Dendritic cell treated with granulocyte-macrophage colony-stimulating factor and Interleukin-4, amounts not matched to agents 40 ng/mL and 50 ng/mL, for 4 days (primary cell): Measurements from ENCODE around the gene MSI2.

Source experiments
- H3K27ac Mint-ChIP-seq: one replicate; pipeline ENCODE4 v1.8.0; 2022; ENCODE audit warnings: mild to moderate bottlenecking, mixed read lengths
- H3K27me3 Mint-ChIP-seq: one replicate; pipeline ENCODE4 v1.8.0; 2022; ENCODE audit warnings: mild to moderate bottlenecking, mixed read lengths
- H3K36me3 Mint-ChIP-seq: one replicate; pipeline ENCODE4 v1.8.0; 2022; ENCODE audit warnings: low read depth, mixed read lengths
- H3K4me1 Mint-ChIP-seq: one replicate; pipeline ENCODE4 v1.8.0; 2022; ENCODE audit warnings: low read depth, mixed read lengths
- H3K4me3 Mint-ChIP-seq: one replicate; pipeline ENCODE4 v1.8.0; 2022; ENCODE audit warnings: mild to moderate bottlenecking, moderate library complexity, mixed read lengths
- H3K9me3 Mint-ChIP-seq: one replicate; pipeline ENCODE4 v1.8.0; 2022; ENCODE audit warnings: mixed read lengths
- intact Hi-C: fragments of 100-400 bp; cut with micrococcal nuclease; formaldehyde crosslinking; loops from one replicate; pipeline ENCODE4 v1.15.0; 2022

MSI2 gene

GRCh38 chr17:57458718-57459285 is 202.5 kb downstream of the MSI2 start:
- Mint-ChIP-seq H3K27ac (no peak overlapping the region), H3K4me1 (peaks cover 44% of the 10 kb centered on the region), H3K27me3 (peaks cover 13% of the 10 kb centered on the region), H3K36me3 (no peaks in the 10 kb centered on the region), H3K4me3 (no peak overlapping the region), H3K9me3 (no peaks in the 10 kb centered on the region)
- intact Hi-C loops = no loop called here

DNA sequence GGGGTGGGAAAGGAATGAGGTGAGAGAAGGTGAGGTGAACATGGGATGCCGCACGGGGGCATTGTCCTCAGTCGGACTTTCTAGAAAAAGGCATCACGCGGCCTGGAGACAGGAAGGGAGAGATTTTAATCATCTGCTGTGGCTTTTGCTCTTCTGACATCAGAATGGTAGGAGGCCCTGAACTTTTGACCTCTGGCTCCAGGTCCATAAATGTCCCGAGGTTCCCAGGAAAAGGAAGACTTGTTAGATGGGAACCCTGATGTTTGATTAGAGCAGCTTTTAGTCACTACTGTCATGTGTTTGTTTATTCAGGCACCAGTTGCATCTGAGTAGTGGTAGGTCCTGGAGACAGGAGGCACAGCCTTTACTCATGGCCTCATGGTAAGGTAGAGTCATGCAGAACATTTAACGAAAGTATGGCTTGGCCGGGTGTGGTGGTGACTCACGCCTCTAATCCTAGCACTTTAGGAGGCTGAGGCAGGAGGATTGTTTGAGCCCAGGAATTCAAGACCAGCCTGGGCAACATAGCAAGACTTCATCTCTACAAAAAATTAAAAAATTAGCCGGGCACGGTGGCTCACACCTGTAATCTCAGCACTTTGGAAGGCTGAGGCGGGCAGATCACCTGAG is 203.1 kb downstream of the MSI2 start:
- Mint-ChIP-seq H3K4me3 (no peak overlapping the region), H3K4me1 (peaks cover 50% of the 10 kb centered on the region), H3K27ac (no peak overlapping the region), H3K36me3 (no peaks in the 10 kb centered on the region), H3K9me3 (no peaks in the 10 kb centered on the region), H3K27me3 (peaks cover 13% of the 10 kb centered on the region)
- intact Hi-C loops = no loop called here

DNA sequence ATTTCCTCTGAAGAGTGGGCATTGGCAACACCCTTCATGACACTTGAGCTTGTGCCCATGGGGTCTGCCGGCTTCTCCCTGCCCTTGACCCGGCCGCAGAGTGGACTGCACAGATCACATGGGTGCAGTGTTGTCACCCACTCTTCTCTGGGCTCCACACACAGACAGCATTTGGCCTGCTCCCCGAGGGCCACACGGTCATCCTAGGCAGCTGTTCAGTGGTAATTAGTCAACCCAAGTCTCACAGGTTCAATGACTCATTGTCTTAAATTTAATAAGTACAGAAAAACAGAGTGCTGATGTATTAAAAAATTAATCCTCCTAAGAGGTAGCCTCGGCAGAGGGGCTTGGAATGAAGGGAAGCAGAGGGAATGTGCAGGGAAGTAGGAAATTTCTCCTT is 204.8 kb downstream of the MSI2 start:
- H3K27me3 Mint-ChIP-seq = peaks cover 5% of the 10 kb centered on the region
- H3K36me3 Mint-ChIP-seq = no peaks in the 10 kb centered on the region
- no peak overlapping the region for H3K27ac Mint-ChIP-seq
- peaks cover 36% of the 10 kb centered on the region for H3K4me1 Mint-ChIP-seq
- intact Hi-C loops = no loop called here
- H3K4me3 Mint-ChIP-seq = no peak overlapping the region
- H3K9me3 Mint-ChIP-seq = no peaks in the 10 kb centered on the region

DNA sequence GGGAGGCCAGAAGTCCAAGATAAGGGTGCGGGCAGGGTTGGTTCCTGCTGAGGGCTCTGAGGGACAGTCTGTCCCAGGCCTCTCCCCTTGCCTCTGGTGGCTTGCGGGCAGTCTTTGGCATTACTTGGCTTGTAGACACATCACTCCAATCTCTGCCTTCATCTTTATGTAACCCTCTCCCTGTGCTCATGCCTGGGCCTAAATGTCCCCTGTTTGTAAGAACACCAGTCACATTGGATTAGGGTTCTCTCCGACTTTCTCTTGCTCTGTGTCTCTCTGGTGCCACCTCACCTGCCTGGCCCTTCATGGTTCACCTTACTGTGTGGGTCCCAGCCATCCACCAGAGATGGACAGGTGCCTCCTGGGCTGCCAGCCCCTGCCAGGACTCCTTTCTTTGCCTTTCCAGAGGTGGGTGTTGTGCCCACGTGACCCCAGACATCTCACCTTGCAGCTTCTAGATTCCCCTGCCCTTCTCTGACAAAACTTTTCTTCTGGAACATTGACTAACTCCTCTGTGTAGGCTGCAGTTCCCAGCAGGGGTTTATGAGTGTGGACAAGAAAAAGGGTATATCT is 205.8 kb downstream of the MSI2 start:
- Mint-ChIP-seq H3K9me3 (no peaks in the 10 kb centered on the region), H3K4me3 (no peak overlapping the region), H3K36me3 (no peaks in the 10 kb centered on the region), H3K27ac (peak overlapping the region; percentile 0), H3K27me3 (no peaks in the 10 kb centered on the region), H3K4me1 (peaks cover 34% of the 10 kb centered on the region)
- intact Hi-C loops = no loop called here

GRCh38 chr17:57463103-57463885 is 207.0 kb downstream of the MSI2 start:
- intact Hi-C loops = no loop called here
- H3K27ac Mint-ChIP-seq = peak overlapping the region; percentile 14
- H3K9me3 Mint-ChIP-seq = no peaks in the 10 kb centered on the region
- H3K4me3 Mint-ChIP-seq = no peak overlapping the region
- H3K36me3 Mint-ChIP-seq = no peaks in the 10 kb centered on the region
- no peaks in the 10 kb centered on the region for H3K27me3 Mint-ChIP-seq
- peaks cover 34% of the 10 kb centered on the region for H3K4me1 Mint-ChIP-seq

GRCh38 chr17:57464191-57464864 is 208.0 kb downstream of the MSI2 start:
- Mint-ChIP-seq H3K4me3 (no peak overlapping the region), H3K4me1 (peaks cover 33% of the 10 kb centered on the region), H3K36me3 (no peaks in the 10 kb centered on the region), H3K27me3 (no peaks in the 10 kb centered on the region), H3K9me3 (no peaks in the 10 kb centered on the region), H3K27ac (no peak overlapping the region)
- intact Hi-C loops = no loop called here

- Mint-ChIP-seq H3K36me3 (no peaks in the 10 kb centered on the region), H3K4me3 (no peak overlapping the region), H3K4me1 (peaks cover 39% of the 10 kb centered on the region), H3K27ac (no peak overlapping the region), H3K9me3 (no peaks in the 10 kb centered on the region), H3K27me3 (no peaks in the 10 kb centered on the region)
- intact Hi-C loops = no loop called here
Measured at GRCh38 chr17:57465610-57466009, 209.3 kb downstream of the MSI2 start.

- Mint-ChIP-seq H3K4me1 (peaks cover 39% of the 10 kb centered on the region), H3K36me3 (no peaks in the 10 kb centered on the region), H3K27me3 (no peaks in the 10 kb centered on the region), H3K4me3 (no peak overlapping the region), H3K27ac (no peak overlapping the region), H3K9me3 (no peaks in the 10 kb centered on the region)
- intact Hi-C loops = no loop called here
Measured at GRCh38 chr17:57466017-57466471, 209.7 kb downstream of the MSI2 start.

DNA sequence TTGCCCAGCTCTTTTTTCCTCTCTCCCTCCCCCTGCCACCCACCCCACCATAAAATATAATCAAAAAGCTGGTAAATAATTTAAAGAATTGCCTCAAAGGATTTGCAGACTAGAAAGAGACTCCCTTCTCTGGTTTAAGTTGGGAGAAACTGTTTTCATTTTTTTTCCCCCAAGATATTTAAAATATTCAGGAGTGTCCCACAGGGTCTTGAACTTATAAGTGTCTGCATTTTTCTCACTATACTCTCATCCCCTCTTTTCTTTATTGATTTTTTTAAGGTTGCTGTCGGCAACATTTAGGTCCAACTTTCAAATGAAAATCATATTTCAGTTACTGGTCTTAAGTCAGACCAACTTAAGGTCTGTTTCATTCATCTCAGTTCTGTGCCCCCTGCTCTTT is 210.2 kb downstream of the MSI2 start:
- Mint-ChIP-seq H3K4me3 (no peak overlapping the region), H3K4me1 (peaks cover 39% of the 10 kb centered on the region), H3K9me3 (no peaks in the 10 kb centered on the region), H3K27me3 (no peaks in the 10 kb centered on the region), H3K27ac (no peak overlapping the region), H3K36me3 (no peaks in the 10 kb centered on the region)
- intact Hi-C loops = no loop called here

DNA sequence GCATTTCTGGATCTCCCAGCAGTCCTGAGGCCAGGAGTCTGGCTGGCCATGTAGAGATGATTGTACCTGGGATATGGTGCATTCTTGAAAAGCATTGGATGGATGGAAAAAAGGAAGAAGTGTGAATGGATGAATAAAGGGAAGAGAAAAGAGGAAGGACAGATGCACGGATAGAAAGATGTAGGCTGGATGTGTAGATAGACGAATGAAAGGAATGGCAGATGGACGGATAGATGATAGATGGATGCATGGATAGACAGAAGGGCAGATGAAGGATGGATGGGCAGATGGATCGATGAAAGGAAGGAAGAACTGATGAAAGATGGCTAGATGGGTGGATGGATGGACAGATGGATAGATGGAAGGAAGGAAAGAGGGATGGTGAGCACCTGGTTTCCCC is 210.9 kb downstream of the MSI2 start:
- H3K27ac Mint-ChIP-seq = no peak overlapping the region
- H3K4me1 Mint-ChIP-seq = peaks cover 32% of the 10 kb centered on the region
- intact Hi-C loops = no loop called here
- H3K9me3 Mint-ChIP-seq = no peaks in the 10 kb centered on the region
- no peaks in the 10 kb centered on the region for H3K27me3 Mint-ChIP-seq
- no peaks in the 10 kb centered on the region for H3K36me3 Mint-ChIP-seq
- no peak overlapping the region for H3K4me3 Mint-ChIP-seq

DNA sequence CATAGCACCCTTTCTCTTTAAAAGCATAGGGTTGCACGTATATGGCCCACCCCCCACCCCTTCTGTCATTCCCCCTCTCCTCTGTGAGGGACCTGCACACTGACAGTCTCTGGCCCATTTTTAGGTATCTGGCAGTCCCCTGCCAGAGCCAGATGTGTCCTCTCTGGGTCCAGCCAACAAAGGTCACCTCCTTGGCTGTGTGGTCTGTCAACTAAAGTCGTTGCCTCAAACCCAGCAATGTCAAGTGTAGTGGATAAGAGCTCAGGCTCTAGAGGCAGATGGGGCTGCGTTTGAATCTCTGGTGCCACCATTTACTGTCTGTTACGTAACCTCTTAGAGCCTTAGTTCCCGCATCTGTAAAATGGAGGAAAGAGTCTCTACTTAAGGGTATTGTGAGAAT is 211.5 kb downstream of the MSI2 start:
- H3K9me3 Mint-ChIP-seq = no peaks in the 10 kb centered on the region
- intact Hi-C loops = no loop called here
- no peaks in the 10 kb centered on the region for H3K27me3 Mint-ChIP-seq
- H3K4me3 Mint-ChIP-seq = no peak overlapping the region
- no peak overlapping the region for H3K27ac Mint-ChIP-seq
- H3K36me3 Mint-ChIP-seq = no peaks in the 10 kb centered on the region
- peaks cover 30% of the 10 kb centered on the region for H3K4me1 Mint-ChIP-seq

DNA sequence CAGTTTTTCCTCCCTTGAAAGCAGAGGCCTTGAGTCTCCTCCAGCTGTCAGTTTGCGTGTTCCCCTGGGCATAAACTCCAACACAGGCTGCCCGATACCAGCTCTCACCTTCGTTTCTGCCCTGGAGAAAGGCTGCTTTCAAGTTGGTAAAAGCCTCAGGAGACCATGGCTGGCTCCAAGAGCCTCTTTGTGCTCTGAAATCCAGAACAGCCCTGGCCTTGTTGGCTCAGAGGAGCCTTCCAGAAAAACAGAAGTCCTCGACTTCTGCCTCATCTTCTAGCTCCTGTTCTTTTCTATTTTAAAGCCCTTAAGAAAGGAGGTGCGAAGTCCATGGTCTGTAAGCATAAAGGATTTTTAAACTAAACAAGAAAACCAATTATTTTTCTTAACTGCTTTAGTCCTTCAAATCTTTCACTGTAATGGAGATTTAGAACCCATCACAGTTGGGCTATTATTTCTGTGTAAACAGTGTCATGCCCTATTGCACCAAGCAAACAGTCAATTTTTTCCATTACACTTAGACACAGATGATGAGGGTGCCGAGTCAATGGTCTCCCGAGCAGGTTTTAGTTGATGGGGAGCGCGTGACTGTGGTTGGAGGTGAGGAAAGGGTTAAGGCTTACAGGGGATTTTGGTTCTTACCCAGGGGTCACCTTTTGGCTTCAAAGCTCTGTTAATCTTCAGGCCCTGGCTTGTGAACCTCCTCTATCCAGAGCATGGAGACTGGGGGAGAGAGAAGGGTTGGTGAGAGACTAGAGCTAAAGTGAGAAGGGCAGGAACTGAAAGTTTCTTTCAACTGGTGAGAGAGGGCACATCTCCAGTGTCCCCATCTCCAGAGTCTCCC is 212.8 kb downstream of the MSI2 start:
- no peak overlapping the region for H3K4me3 Mint-ChIP-seq
- intact Hi-C loops = no loop called here
- H3K27ac Mint-ChIP-seq = no peak overlapping the region
- H3K4me1 Mint-ChIP-seq = peaks cover 16% of the 10 kb centered on the region
- H3K9me3 Mint-ChIP-seq = no peaks in the 10 kb centered on the region
- H3K36me3 Mint-ChIP-seq = no peaks in the 10 kb centered on the region
- no peaks in the 10 kb centered on the region for H3K27me3 Mint-ChIP-seq

GRCh38 chr17:57470906-57471305 is 214.6 kb downstream of the MSI2 start:
- H3K4me3 Mint-ChIP-seq = no peak overlapping the region
- intact Hi-C loops = no loop called here
- peaks cover 11% of the 10 kb centered on the region for H3K4me1 Mint-ChIP-seq
- H3K27me3 Mint-ChIP-seq = no peaks in the 10 kb centered on the region
- no peaks in the 10 kb centered on the region for H3K9me3 Mint-ChIP-seq
- no peak overlapping the region for H3K27ac Mint-ChIP-seq
- H3K36me3 Mint-ChIP-seq = no peaks in the 10 kb centered on the region
